GM12873 (cell line): ENCODE results near the gene CD96.

Experiments
- TF ChIP-seq, protein P1 (sequence below): IDR thresholded peaks from 2 replicates; pipeline ENCODE4 v1.5.1; 2012; ENCODE audit warnings: low read depth, mild to moderate bottlenecking, moderate library complexity, low read length, control low read depth; ENCODE audit not compliant: insufficient read depth; ENCODE audit errors: missing control alignments

The CD96 gene, protein sequence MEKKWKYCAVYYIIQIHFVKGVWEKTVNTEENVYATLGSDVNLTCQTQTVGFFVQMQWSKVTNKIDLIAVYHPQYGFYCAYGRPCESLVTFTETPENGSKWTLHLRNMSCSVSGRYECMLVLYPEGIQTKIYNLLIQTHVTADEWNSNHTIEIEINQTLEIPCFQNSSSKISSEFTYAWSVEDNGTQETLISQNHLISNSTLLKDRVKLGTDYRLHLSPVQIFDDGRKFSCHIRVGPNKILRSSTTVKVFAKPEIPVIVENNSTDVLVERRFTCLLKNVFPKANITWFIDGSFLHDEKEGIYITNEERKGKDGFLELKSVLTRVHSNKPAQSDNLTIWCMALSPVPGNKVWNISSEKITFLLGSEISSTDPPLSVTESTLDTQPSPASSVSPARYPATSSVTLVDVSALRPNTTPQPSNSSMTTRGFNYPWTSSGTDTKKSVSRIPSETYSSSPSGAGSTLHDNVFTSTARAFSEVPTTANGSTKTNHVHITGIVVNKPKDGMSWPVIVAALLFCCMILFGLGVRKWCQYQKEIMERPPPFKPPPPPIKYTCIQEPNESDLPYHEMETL

DNA sequence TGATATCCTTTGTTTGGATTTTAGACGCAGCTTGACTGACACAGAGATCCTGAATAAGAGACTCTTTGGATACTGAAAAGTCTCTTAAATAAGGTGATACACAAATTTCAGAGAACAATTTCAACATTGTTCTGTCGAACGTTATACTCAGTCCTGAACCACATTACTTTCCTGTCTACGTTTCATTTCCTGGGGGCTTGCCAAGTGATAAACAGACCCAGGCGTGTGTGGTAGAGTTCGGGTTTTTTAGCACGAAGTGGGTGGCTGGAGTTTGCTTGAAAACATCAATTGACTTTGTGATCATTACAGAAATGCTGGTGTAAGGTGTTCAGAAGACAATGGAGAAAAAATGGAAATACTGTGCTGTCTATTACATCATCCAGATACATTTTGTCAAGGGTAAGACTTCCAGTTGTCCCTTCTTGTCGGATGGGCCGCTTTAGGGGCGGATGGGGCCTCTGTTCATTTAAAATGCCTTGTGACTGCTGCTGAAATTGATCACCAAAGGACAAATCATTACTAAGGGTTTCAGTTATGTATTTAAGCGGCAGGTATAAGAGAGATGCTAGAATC, at the start of gene CD96:
Gene CD96 (plus strand): TSS at position 287 of the 573 bp plus-strand sequence. CDS start 52 bp downstream, at position 339.
- TF ChIP-seq, protein P1, sequence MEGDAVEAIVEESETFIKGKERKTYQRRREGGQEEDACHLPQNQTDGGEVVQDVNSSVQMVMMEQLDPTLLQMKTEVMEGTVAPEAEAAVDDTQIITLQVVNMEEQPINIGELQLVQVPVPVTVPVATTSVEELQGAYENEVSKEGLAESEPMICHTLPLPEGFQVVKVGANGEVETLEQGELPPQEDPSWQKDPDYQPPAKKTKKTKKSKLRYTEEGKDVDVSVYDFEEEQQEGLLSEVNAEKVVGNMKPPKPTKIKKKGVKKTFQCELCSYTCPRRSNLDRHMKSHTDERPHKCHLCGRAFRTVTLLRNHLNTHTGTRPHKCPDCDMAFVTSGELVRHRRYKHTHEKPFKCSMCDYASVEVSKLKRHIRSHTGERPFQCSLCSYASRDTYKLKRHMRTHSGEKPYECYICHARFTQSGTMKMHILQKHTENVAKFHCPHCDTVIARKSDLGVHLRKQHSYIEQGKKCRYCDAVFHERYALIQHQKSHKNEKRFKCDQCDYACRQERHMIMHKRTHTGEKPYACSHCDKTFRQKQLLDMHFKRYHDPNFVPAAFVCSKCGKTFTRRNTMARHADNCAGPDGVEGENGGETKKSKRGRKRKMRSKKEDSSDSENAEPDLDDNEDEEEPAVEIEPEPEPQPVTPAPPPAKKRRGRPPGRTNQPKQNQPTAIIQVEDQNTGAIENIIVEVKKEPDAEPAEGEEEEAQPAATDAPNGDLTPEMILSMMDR, result no peak

DNA sequence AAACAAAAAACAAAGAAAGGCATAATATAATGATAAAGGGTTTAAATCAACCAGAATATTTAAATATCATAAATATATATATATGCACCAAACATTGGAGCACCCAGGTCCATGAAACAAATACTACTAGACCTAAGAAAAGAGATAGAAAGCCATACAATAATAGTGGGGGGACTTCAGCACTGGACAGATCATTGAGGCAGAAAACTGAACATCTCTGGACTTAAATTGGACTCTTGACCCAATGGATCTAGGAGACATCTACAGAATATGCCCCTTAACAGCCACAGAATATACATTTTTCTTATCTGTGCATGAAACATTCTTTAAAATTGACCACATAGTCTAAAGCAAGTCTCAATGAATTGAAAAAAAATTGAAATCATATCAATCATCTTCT, 48.7 kb upstream of the CD96 start:
- TF ChIP-seq, protein P1, result no peak

DNA sequence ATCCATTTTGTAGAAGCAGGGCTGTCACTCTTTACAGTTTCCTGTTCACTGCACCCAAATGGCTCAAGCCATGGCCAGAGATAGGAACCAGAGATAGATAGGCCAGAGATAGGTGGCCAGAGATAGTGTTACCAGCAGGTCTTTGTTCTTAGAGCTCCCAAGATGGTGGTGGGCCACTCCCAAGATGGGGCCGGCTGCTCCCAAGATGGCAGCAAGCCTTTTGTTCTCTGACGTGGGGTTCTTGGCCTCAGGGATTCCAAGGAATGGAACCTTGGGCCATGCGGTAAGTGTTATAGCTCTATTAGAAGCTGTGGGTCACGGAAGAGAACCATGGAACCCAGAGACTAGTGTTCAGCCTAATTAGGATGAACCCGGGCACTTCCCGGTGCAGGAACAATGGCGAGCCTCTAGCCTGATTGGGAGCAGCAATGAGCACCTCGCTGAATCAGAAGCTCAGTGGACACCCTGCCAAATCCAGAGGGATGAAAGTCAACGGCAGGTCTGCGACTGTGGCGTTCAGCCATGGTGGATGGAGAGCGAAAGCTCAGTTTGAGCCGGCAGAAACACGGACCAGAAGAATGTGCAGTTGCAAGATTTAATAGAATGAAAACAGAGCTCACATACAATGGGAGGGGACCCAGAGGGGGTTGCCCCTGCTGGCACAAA, 45.0 kb upstream of the CD96 start:
- TF ChIP-seq, protein P1, result no peak

DNA sequence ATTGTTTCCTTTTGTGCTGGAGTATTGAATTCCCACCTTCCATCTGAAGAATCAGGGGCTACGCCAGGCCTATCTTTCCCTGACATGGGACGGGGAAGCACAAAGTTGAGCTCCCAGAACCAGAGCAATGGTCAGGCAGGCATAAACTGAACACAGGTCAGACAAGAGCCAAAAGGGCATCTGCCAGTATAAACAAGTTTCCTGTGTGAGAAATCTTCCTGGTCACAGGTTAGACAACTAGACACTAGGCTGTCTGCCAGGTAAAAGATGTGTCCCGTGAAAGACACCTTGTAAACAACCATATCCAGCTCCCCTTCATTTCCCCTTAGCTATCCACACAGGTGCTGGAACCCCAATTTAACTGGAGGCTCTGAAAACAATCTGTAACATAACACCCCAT, 44.0 kb upstream of the CD96 start:
- TF ChIP-seq, protein P1, result no peak

DNA sequence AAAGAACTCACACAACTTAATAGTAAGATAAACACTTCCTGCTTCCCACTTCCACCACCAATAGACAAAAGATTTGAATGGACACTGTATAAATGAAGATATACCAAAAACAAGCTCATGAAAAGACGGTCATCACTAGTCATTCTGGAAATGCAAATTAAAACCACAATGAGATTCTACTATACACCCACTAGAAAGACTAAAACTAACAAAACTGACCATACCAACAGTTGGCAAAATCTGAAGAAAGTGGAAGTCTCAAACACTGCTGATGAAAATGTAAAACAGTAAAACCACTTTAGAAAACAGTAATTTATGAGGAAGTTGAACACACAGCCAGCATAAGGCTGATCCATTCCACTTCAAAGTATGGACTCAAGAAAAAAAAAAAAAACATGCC, 35.6 kb upstream of the CD96 start:
- TF ChIP-seq, protein P1, result no peak

DNA sequence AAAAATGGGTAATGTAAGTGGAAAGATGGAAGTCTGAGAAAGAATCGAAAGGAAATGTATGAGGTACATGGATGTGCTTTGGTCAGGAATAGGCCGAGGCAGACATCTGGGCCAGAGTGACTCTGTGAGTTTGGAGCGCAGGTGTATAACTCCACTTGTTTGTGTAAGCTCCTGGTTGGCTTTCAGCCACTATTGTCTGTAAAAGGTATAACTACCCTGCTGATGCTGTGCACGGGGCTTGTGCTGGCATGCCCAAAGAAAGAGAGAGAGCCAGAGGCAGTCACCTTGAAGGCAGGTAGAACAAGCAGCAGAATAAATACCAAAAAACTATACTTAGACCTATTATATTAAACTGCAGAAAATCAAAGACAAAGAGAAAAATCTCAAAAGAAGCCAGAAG, 32.7 kb upstream of the CD96 start:
- TF ChIP-seq, protein P1, result no peak

DNA sequence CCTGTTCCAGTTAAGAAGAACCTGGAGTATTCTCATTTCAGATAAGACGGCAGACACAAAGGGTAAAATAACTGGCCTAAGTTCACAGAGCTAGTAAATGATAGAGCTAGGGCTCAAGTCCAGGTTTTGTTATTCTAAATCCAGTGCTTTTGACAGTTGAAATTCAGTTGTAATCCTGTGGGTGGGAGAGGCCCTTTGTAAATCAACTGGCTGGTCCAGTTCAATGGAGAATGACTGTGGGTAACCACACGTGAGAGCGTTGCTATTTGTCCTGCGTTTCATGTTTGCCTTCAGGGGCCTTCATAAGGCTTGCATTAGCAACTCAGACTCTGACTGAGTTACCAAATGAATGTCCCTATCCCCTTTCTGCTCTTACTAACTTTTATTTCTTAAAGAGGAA, 24.2 kb upstream of the CD96 start:
- TF ChIP-seq, protein P1, result no peak
